Psoas muscle (tissue), 8 donors: ENCODE data around the gene OGFOD3. TPM values are rescaled to one million over a fixed set of nuclear protein-coding genes. Genes with fewer than 3 reads are reported as not detected.

Experiments used
- ATAC-seq, 4 donors: fragments of 200-7000 bp; cut with Tn5 transposase; one replicate each; pipeline ENCODE4 v1.9.1; 2020; ENCODE audit warnings: moderate library complexity in 3 of 4, mild to moderate bottlenecking in 2 of 4
- DNase-seq, 2 donors: peaks; one replicate each; pipeline ENCODE4 v3.0.0-alpha.2; 2020
- H3K27ac ChIP-seq: fragments of 200-600 bp; one replicate; pipeline ENCODE4 v1.8.0; 2022
- H3K27me3 ChIP-seq, 3 donors: fragments of 200-600 bp in 1 of 3; one replicate each; pipeline versions ENCODE4 v1.6.1 to v1.8.0; 2013 to 2022; ENCODE audit warnings: low read length in 2 of 3, mild to moderate bottlenecking in 2 of 3, moderate library complexity in 1 of 3; ENCODE audit not compliant: insufficient read depth in 3 of 3
- H3K36me3 ChIP-seq, 2 donors: fragments of 200-600 bp in 1 of 2; one replicate each; pipeline versions ENCODE4 v1.6.1 to v1.8.0; 2013 to 2022; ENCODE audit warnings: low read depth in 1 of 2, mild to moderate bottlenecking in 1 of 2, moderate library complexity in 1 of 2; ENCODE audit not compliant: insufficient read depth in 1 of 2
- H3K4me1 ChIP-seq: fragments of 200-600 bp; one replicate; pipeline ENCODE4 v1.8.0; 2022
- H3K4me3 ChIP-seq: fragments of 200-600 bp; one replicate; pipeline ENCODE4 v1.8.0; 2022; ENCODE audit warnings: mild to moderate bottlenecking
- H3K9me3 ChIP-seq: fragments of 200-600 bp; one replicate; pipeline ENCODE4 v1.8.0; 2022
- CTCF ChIP-seq: fragments of 200-600 bp; IDR thresholded peaks from one replicate; pipeline ENCODE4 v1.8.0; 2022; ENCODE audit warnings: antibody characterized with exemption
- WGBS, 3 donors: extraction: QIAGEN DNeasy Blood & Tissue Kit; methylation state at CpG; one replicate each; pipeline versions ENCODE4 v1.1.6 to v1.1.7; 2013; 5-methylcytosine and 5-hydroxymethylcytosine counted together
- intact Hi-C, 2 donors: fragments of 100-400 bp; cut with DNase I; formaldehyde crosslinking; loops; one replicate each; pipeline versions ENCODE4 v1.11.0 to v1.14.2; 2022
- polyA plus RNA-seq, 3 donors: library from polyadenylated mRNA; stranded (reverse); fragments of 200-250 nt; gene quantifications; one replicate each; pipeline ENCODE4 v1.2.3, GENCODE V29; 2013
- total RNA-seq, 4 donors: library from RNA; stranded (reverse); fragmentation: NEBNext Ultra II Directional in 2 of 4; extraction: Animal tissue kit (Norgen Biotek cat#: 25700) in 2 of 4; gene quantifications; one replicate each; pipeline versions ENCODE4 v1.2.1 to v1.2.4, GENCODE V29; 2021 to 2023
- donor health status: healthy with polysubstance abuse.
- donor health status: DM: no; HTN: no; CAD: no; lungs with moderate emphysema.
- donor health status: Bipolar disorder and iron deficiency.
- donor health status: healthy.
- donor health status: DM: yes; HTN: yes; CAD: no.
- donor health status: DM: no; HTN: no; CAD: no.
- donor health status: DM: no; HTN: no; CAD: no.
- donor health status: DM: yes; HTN: yes; CAD: no.

OGFOD3 gene
- total and polyA plus RNA-seq, 7 donors = 15.5 to 30.4 (median 26.9) TPM

GRCh38 chr17:82400830-82401229 is 17.6 kb downstream of the OGFOD3 start:
- Histone ChIP-seq H3K9me3 (no peaks in the 10 kb centered on the region), H3K36me3 (peaks cover 0 to 37% of the 10 kb centered on the region in 2 donors), H3K27ac (no peak overlapping the region), H3K4me3 (no peak overlapping the region), H3K4me1 (peaks cover 16% of the 10 kb centered on the region), H3K27me3 (no peaks in the 10 kb centered on the region)
- DNase-seq (peak in 1 of 2 donors; percentile 47), ATAC-seq (no peak)
- WGBS, 3 donors = 74 to 88% (median 78%) methylated on average over 19 of the region's 19 CpGs
- intact Hi-C loops = no loop called here
- no peak for TF ChIP-seq CTCF

- Histone ChIP-seq H3K9me3 (no peaks in the 10 kb centered on the region), H3K27ac (no peak overlapping the region), H3K4me3 (no peak overlapping the region), H3K27me3 (no peaks in the 10 kb centered on the region), H3K4me1 (peaks cover 16% of the 10 kb centered on the region), H3K36me3 (peaks cover 0 to 37% of the 10 kb centered on the region in 2 donors)
- 46 to 64% (median 46%) methylated on average over 7 of the region's 7 CpGs for WGBS, 3 donors
- ATAC-seq (peak in 3 of 4 donors; percentile 13 to 33 (median 21)), DNase-seq (no peak)
- intact Hi-C loops = no loop called here
- TF ChIP-seq CTCF = no peak
Observed at GRCh38 chr17:82400206-82400605, 18.2 kb downstream of the OGFOD3 start.

GRCh38 chr17:82399601-82400101 is 18.7 kb downstream of the OGFOD3 start:
- Histone ChIP-seq H3K9me3 (no peaks in the 10 kb centered on the region), H3K4me3 (no peak overlapping the region), H3K27ac (peak overlapping the region; percentile 46), H3K27me3 (no peaks in the 10 kb centered on the region), H3K36me3 (peaks cover 0 to 33% of the 10 kb centered on the region in 2 donors), H3K4me1 (peaks cover 16% of the 10 kb centered on the region)
- 27 to 35% (median 30%) methylated on average over 18 of the region's 18 CpGs for WGBS, 3 donors
- intact Hi-C loops = no loop called here
- DNase-seq = peak in 1 of 2 donors; percentile 71
- peak; percentile 68 to 89 (median 88) for ATAC-seq
- TF ChIP-seq CTCF = no peak

GRCh38 chr17:82399041-82399441 is 19.3 kb downstream of the OGFOD3 start:
- peak; percentile 80 to 84 for DNase-seq
- intact Hi-C loops = no loop called here
- Histone ChIP-seq H3K27me3 (no peaks in the 10 kb centered on the region), H3K9me3 (no peaks in the 10 kb centered on the region), H3K36me3 (peaks cover 0 to 33% of the 10 kb centered on the region in 2 donors), H3K4me1 (peaks cover 16% of the 10 kb centered on the region), H3K27ac (peak overlapping the region; percentile 46), H3K4me3 (no peak overlapping the region)
- WGBS, 3 donors = 17 to 23% (median 20%) methylated on average over 13 of the region's 13 CpGs
- TF ChIP-seq CTCF = no peak
- ATAC-seq = peak; percentile 57 to 81 (median 74)
